Activated B cell treated with CpG ODN at 0.5 μM for 24 hours (primary cell): ENCODE data around the gene KRTAP12-1. TPM values are rescaled to one million over a fixed set of nuclear protein-coding genes. Genes with fewer than 3 reads are reported as not detected.

Experiments
- ATAC-seq: fragments of 200-7000 bp; cut with Tn5 transposase; one replicate; pipeline ENCODE4 v1.10.0; 2021; ENCODE audit warnings: low read depth, mild to moderate bottlenecking, moderate library complexity
- CTCF ChIA-PET: fragments of 350-600 bp; sonication (Branson Sonifier 250); formaldehyde crosslinking; loops from one replicate; lab custom pipeline; 2021; ENCODE audit warnings: antibody characterized with exemption; lab: Charles Lee
- POLR2A ChIA-PET: fragments of 350-600 bp; sonication (Branson Sonifier 250); formaldehyde crosslinking; loops from one replicate; lab custom pipeline; 2021; ENCODE audit warnings: antibody characterized with exemption; lab: Charles Lee
- DNase-seq: peaks from one replicate; pipeline ENCODE4 v3.0.0; 2022
- H3K27ac Mint-ChIP-seq: one replicate; pipeline ENCODE4 v1.8.0; 2020; ENCODE audit warnings: mixed read lengths
- H3K27me3 Mint-ChIP-seq: one replicate; pipeline ENCODE4 v1.8.0; 2021; ENCODE audit warnings: mixed read lengths
- H3K36me3 Mint-ChIP-seq: one replicate; pipeline ENCODE4 v1.8.0; 2021; ENCODE audit warnings: low read depth, mixed read lengths
- H3K4me1 Mint-ChIP-seq: one replicate; pipeline ENCODE4 v1.8.0; 2021; ENCODE audit warnings: mixed read lengths
- H3K4me3 Mint-ChIP-seq: one replicate; pipeline ENCODE4 v1.8.0; 2020; ENCODE audit warnings: mild to moderate bottlenecking, mixed read lengths
- H3K9me3 Mint-ChIP-seq: one replicate; pipeline ENCODE4 v1.8.0; 2020; ENCODE audit warnings: mixed read lengths
- intact Hi-C: fragments of 100-400 bp; cut with micrococcal nuclease; formaldehyde crosslinking; loops from one replicate; pipeline ENCODE4 v1.15.1; 2024
- total RNA-seq: library from RNA; stranded (reverse); gene quantifications from 2 replicates; pipeline ENCODE4 v1.2.3, GENCODE V29; 2022
- TF ChIP-seq, protein P1 (sequence below): fragments of 200-600 bp; IDR thresholded peaks from one replicate; pipeline ENCODE4 v1.8.0; 2022; ENCODE audit warnings: antibody characterized with exemption, mild to moderate bottlenecking

KRTAP12-1 gene
- total RNA-seq, 1 donor from 2014 or later: not detected

DNA sequence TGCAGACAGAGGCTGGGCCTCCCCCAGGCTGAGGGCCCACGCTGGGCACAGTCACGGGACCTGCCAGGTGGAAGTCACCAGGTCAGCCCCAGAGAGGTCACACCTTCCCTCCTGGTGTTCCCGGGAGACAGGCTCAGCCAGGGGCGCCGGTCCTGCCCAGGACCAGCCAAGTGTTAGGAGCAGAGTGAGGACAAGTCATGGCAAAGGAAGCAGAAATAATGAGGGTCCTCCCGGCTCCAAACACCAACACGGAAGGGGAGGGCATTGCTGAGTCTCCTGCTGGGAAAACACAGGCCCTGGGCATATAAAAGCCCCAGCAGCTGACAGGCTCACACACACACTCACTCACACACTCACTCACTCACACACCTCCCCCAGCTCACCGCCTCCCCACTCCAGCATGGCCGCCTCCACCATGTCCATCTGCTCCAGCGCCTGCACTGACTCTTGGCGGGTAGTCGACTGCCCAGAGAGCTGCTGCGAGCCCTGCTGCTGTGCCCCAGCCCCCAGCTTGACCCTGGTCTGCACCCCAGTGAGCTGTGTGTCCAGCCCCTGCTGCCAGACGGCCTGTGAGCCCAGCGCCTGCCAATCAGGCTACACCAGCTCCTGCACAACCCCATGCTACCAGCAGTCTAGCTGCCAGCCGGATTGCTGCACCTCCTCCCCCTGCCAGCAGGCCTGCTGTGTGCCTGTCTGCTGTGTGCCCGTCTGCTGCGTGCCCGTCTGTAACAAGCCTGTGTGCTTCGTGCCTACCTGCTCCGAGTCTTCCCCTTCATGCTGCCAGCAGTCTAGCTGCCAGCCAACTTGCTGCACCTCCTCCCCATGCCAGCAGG, 44.7 kb downstream of the KRTAP12-1 start, which contains the start of gene KRTAP10-10:
KRTAP10-10 (plus strand) TSS at position 339 of the 833 bp plus-strand sequence; CDS start at position 401, 62 bp downstream.
- no peak for ATAC-seq
- Mint-ChIP-seq H3K27me3 (peaks cover 17% of the 10 kb centered on the region), H3K36me3 (no peaks in the 10 kb centered on the region), H3K4me3 (no peak within 1 kb of the TSS), H3K4me1 (no peaks in the 10 kb centered on the region), H3K27ac (no peak within 1 kb of the TSS), H3K9me3 (peaks cover 15% of the 10 kb centered on the region)
- POLR2A ChIA-PET: no interaction called here
- CTCF ChIA-PET: no interaction called here
- no peak for DNase-seq
- TF ChIP-seq, protein P1, sequence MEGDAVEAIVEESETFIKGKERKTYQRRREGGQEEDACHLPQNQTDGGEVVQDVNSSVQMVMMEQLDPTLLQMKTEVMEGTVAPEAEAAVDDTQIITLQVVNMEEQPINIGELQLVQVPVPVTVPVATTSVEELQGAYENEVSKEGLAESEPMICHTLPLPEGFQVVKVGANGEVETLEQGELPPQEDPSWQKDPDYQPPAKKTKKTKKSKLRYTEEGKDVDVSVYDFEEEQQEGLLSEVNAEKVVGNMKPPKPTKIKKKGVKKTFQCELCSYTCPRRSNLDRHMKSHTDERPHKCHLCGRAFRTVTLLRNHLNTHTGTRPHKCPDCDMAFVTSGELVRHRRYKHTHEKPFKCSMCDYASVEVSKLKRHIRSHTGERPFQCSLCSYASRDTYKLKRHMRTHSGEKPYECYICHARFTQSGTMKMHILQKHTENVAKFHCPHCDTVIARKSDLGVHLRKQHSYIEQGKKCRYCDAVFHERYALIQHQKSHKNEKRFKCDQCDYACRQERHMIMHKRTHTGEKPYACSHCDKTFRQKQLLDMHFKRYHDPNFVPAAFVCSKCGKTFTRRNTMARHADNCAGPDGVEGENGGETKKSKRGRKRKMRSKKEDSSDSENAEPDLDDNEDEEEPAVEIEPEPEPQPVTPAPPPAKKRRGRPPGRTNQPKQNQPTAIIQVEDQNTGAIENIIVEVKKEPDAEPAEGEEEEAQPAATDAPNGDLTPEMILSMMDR: no peak
- intact Hi-C loops: no loop called here

DNA sequence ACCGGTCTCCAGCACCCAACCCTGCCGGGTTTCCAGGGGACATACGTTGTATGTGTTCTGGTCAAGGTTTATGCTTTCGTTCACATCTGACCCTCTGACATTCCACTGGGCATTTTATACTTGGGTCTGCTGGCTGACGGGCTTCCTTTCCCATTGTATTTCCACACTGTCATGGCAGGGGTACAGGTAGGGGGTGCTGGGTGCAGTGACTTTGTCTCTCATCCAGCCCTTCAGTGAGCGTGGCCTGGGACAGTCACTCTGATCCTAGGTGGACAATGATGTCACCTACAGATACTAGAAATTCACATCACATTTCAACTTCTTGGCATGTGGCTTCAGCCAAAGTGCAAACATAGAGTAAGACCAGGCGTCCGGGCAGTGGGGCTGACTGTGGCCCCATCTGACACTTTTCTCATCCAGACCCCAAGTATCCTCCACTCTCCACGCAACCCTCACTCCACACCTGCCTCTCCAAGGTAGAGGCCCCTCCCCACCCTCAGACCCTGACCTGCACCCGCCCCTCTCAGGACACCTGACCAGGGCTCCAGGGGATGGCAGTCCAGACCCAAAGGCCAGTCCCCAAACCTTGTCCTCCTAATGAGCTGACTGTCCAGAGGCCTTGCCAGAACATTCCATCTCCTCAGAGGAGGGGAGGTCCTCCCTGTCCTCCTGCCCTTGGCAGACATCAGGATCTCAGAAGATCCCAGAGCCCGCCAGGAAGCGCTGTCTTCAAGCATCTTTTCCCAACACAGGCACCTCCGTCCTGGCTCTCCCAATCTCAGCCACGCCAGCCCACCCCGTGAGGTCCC, 45.5 kb downstream of the KRTAP12-1 start:
- intact Hi-C loops: no loop called here
- Mint-ChIP-seq H3K9me3 (peaks cover 20% of the 10 kb centered on the region), H3K4me1 (no peaks in the 10 kb centered on the region), H3K36me3 (no peaks in the 10 kb centered on the region), H3K4me3 (no peak overlapping the region), H3K27ac (no peak overlapping the region), H3K27me3 (peaks cover 15% of the 10 kb centered on the region)
- ChIA-PET CTCF (no interaction called here), POLR2A (no interaction called here)
- TF ChIP-seq, protein P1: no peak
- ATAC-seq: no peak
- no peak for DNase-seq

DNA sequence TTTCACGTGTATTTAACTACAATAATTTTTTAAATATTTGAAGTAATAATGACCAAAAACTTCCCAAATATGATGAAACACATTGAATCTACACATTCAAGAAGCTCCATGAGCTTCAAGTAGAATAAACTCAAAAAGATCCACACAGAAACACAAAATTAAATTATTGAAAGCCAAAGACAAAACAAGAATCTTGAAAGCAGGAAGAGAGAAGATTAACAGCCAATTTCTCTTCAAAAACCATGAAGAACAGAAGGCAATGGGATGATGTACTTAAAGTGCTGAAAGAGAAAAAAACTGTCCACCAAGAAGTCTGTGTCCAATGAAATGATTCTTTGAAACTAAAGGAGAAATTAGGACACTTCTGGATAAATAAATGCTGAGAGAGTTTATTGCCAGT, 49.9 kb downstream of the KRTAP12-1 start:
- Mint-ChIP-seq H3K27ac (no peak overlapping the region), H3K4me3 (no peak overlapping the region), H3K9me3 (peaks cover 20% of the 10 kb centered on the region), H3K4me1 (peaks cover 5% of the 10 kb centered on the region), H3K36me3 (no peaks in the 10 kb centered on the region), H3K27me3 (peaks cover 10% of the 10 kb centered on the region)
- DNase-seq (no peak), ATAC-seq (no peak)
- POLR2A ChIA-PET: no interaction called here
- TF ChIP-seq, protein P1: no peak
- intact Hi-C loops: no loop called here
- CTCF ChIA-PET: no interaction called here

Other genes starting within 250 kb of the KRTAP12-1 start
- gene LRRC3, start 226.7 kb downstream of the KRTAP12-1 start, total RNA-seq: 0.91 and 1.00 TPM in 2 replicates
- gene KRTAP10-1, start 142.0 kb downstream of the KRTAP12-1 start, total RNA-seq: not detected in 2 replicates
- gene KRTAP10-2, start 130.7 kb downstream of the KRTAP12-1 start, total RNA-seq: not detected in 2 replicates
- not detected in 2 replicates for gene KRTAP10-3, start 123.4 kb downstream of the KRTAP12-1 start, total RNA-seq
- gene KRTAP10-4, start 108.4 kb downstream of the KRTAP12-1 start, total RNA-seq: not detected in 2 replicates
- gene KRTAP10-5, start 101.6 kb downstream of the KRTAP12-1 start, total RNA-seq: not detected in 2 replicates
- gene KRTAP10-6, start 89.7 kb downstream of the KRTAP12-1 start, total RNA-seq: not detected in 2 replicates
- gene KRTAP10-7, start 81.6 kb downstream of the KRTAP12-1 start, total RNA-seq: not detected in 2 replicates
- gene KRTAP10-8, start 70.1 kb downstream of the KRTAP12-1 start, total RNA-seq: not detected in 2 replicates
- not detected in 2 replicates for gene KRTAP10-9, start 55.1 kb downstream of the KRTAP12-1 start, total RNA-seq
- gene KRTAP10-10, start 44.8 kb downstream of the KRTAP12-1 start, total RNA-seq: not detected in 2 replicates
- gene KRTAP10-11, start 35.7 kb downstream of the KRTAP12-1 start, total RNA-seq: not detected in 2 replicates
- gene KRTAP12-4, start 27.5 kb downstream of the KRTAP12-1 start, total RNA-seq: not detected in 2 replicates
- not detected in 2 replicates for gene KRTAP12-3, start 24.2 kb downstream of the KRTAP12-1 start, total RNA-seq
- not detected in 2 replicates for gene KRTAP12-2, start 15.2 kb downstream of the KRTAP12-1 start, total RNA-seq
- gene KRTAP10-12, start 15.0 kb upstream of the KRTAP12-1 start, total RNA-seq: not detected in 2 replicates
- not detected in 2 replicates for gene TSPEAR, start 29.4 kb upstream of the KRTAP12-1 start, total RNA-seq
- 102 and 108 TPM in 2 replicates for gene UBE2G2, start 119.7 kb upstream of the KRTAP12-1 start, total RNA-seq
- gene SUMO3, start 135.9 kb upstream of the KRTAP12-1 start, total RNA-seq: 63.2 and 66.0 TPM in 2 replicates
- gene PTTG1IP, start 191.5 kb upstream of the KRTAP12-1 start, total RNA-seq: 35.3 and 36.6 TPM in 2 replicates
- gene ITGB2, start 238.7 kb upstream of the KRTAP12-1 start, total RNA-seq: 124 and 131 TPM in 2 replicates